Measurements from ENCODE around the gene FAAP100. TPM values are rescaled to one million over a fixed set of nuclear protein-coding genes. Genes with fewer than 3 reads are reported as not detected.

FAAP100 gene
- polyA plus RNA-seq, 1 donor from 2014 or later: 56.3 TPM

- Histone ChIP-seq H2AFZ (ENCODE audit: low read depth, low read length) (no peak overlapping the region), H4K20me1 (ENCODE audit: insufficient read depth) (no peaks in the 10 kb centered on the region), H3K4me2 (ENCODE audit: low read length) (no peak overlapping the region), H3F3A (ENCODE audit: insufficient read depth, low read length, poor library complexity, severe bottlenecking) (no peaks in the 10 kb centered on the region), H3K36me3 (ENCODE audit: insufficient read depth, low read length) (no peaks in the 10 kb centered on the region), H3K27ac (ENCODE audit: low read length) (no peak overlapping the region), H3K9me2 (ENCODE audit: insufficient read depth, low read length) (no peaks in the 10 kb centered on the region), H3K79me2 (replicated peaks; ENCODE audit: insufficient read depth, low read length) (peaks cover 10% of the 10 kb centered on the region), H3K4me3 (ENCODE audit: low read length) (no peak overlapping the region), H3K9ac (ENCODE audit: low read length) (no peak overlapping the region), H3K27me3 (ENCODE audit: insufficient read depth, low read depth, low read length) (peaks cover 16% of the 10 kb centered on the region), H3K9me3 (ENCODE audit: low read length) (no peaks in the 10 kb centered on the region)
- no peak for TF ChIP-seq REST (IDR thresholded peaks at IDR 0.05; ENCODE audit: borderline replicate concordance)
- no peak for TF ChIP-seq EP300 (conservative IDR thresholded peaks at IDR 0.05; ENCODE audit: poor library complexity, severe bottlenecking)
- no peak for TF ChIP-seq SMC3 (conservative IDR thresholded peaks at IDR 0.05; ENCODE audit: poor library complexity)
- TF ChIP-seq TAF1 (IDR thresholded peaks at IDR 0.05; ENCODE audit: low read depth): no peak
- TF ChIP-seq MXI1 (conservative IDR thresholded peaks at IDR 0.05; ENCODE audit: poor library complexity, severe bottlenecking): no peak
- no peak for TF ChIP-seq POLR2AphosphoS5 (IDR thresholded peaks at IDR 0.05)
- no peak for TF ChIP-seq EZH2 (IDR thresholded peaks at IDR 0.05; ENCODE audit: borderline replicate concordance, insufficient read depth, low read length, poor library complexity, severe bottlenecking)
These were observed 27.9 kb downstream of the FAAP100 start for GRCh38 chr17:81524039-81524864.

GRCh38 chr17:81523402-81524038 lies 28.6 kb downstream of the FAAP100 start:
- H3K4me3 ChIP-seq (ENCODE audit: low read length): no peak overlapping the region
- TF ChIP-seq CTCF (IDR thresholded peaks at IDR 0.05; ENCODE audit: poor library complexity, severe bottlenecking) (peak; percentile 46), MXI1 (conservative IDR thresholded peaks at IDR 0.05; ENCODE audit: poor library complexity, severe bottlenecking) (peak; percentile 12), POLR2AphosphoS5 (IDR thresholded peaks at IDR 0.05) (no peak)
- H3K4me2 ChIP-seq (ENCODE audit: low read length): no peak overlapping the region
- no peaks in the 10 kb centered on the region for H4K20me1 ChIP-seq (ENCODE audit: insufficient read depth)
- H3K27me3 ChIP-seq (ENCODE audit: insufficient read depth, low read depth, low read length): peaks cover 24% of the 10 kb centered on the region
- no peaks in the 10 kb centered on the region for H3F3A ChIP-seq (ENCODE audit: insufficient read depth, low read length, poor library complexity, severe bottlenecking)
- peak overlapping the region; percentile 9 for H3K9ac ChIP-seq (ENCODE audit: low read length)
- H3K36me3 ChIP-seq (ENCODE audit: insufficient read depth, low read length): no peaks in the 10 kb centered on the region
- H3K9me2 ChIP-seq (ENCODE audit: insufficient read depth, low read length): no peaks in the 10 kb centered on the region
- H3K9me3 ChIP-seq (ENCODE audit: low read length): no peaks in the 10 kb centered on the region
- no peak overlapping the region for H2AFZ ChIP-seq (ENCODE audit: low read depth, low read length)
- no peak overlapping the region for H3K27ac ChIP-seq (ENCODE audit: low read length)
- peaks cover 10% of the 10 kb centered on the region for H3K79me2 ChIP-seq (replicated peaks; ENCODE audit: insufficient read depth, low read length)
